ENCODE results near the gene ESRRG. TPM values are rescaled to one million over a fixed set of nuclear protein-coding genes. Genes with fewer than 3 reads are reported as not detected.

Gene ESRRG
- total and polyA plus RNA-seq, 3 donors from 2014 or later = 0.93 to 2.2 (median 1.6) TPM

DNA sequence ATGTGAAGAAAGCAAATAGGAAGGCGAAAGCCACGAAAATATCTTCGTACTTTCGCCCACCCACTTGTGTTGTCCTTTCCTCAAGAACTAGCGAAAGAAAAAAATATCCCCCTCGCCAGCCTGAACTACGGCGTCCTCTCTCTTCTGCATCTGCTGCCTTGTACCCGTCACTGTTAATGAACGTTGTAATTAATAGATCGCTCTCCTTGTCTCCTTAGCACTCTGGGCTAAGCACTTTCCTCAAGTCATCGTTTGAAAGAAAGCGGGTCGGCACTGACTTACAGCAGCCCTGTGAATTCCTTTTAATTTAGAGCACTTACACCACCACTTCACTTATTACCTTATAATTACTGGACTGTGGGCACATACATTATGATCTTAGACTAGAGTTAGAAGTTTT, 44.1 kb downstream of the ESRRG start:
- no peaks in the 10 kb centered on the region for H3K9me3 ChIP-seq
- WGBS, 2 donors = 56 to 62% methylated on average over 14 of the region's 14 CpGs
- no peaks in the 10 kb centered on the region for H3K4me1 ChIP-seq
- no peak overlapping the region for H3K27ac ChIP-seq
- TF ChIP-seq, protein P1, sequence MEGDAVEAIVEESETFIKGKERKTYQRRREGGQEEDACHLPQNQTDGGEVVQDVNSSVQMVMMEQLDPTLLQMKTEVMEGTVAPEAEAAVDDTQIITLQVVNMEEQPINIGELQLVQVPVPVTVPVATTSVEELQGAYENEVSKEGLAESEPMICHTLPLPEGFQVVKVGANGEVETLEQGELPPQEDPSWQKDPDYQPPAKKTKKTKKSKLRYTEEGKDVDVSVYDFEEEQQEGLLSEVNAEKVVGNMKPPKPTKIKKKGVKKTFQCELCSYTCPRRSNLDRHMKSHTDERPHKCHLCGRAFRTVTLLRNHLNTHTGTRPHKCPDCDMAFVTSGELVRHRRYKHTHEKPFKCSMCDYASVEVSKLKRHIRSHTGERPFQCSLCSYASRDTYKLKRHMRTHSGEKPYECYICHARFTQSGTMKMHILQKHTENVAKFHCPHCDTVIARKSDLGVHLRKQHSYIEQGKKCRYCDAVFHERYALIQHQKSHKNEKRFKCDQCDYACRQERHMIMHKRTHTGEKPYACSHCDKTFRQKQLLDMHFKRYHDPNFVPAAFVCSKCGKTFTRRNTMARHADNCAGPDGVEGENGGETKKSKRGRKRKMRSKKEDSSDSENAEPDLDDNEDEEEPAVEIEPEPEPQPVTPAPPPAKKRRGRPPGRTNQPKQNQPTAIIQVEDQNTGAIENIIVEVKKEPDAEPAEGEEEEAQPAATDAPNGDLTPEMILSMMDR (IDR thresholded peaks at IDR 0.05) = no peak
- TF ChIP-seq POLR2A (IDR thresholded peaks at IDR 0.05) = no peak
- no peaks in the 10 kb centered on the region for H3K27me3 ChIP-seq
- no peak overlapping the region for H3K4me3 ChIP-seq
- DNase-seq = no peak
- intact Hi-C loops (cut with DNase I; ENCODE audit: low total_unique reads) = no loop called here
- H3K36me3 ChIP-seq (ENCODE audit: low read depth, missing control alignments) = no peaks in the 10 kb centered on the region

DNA sequence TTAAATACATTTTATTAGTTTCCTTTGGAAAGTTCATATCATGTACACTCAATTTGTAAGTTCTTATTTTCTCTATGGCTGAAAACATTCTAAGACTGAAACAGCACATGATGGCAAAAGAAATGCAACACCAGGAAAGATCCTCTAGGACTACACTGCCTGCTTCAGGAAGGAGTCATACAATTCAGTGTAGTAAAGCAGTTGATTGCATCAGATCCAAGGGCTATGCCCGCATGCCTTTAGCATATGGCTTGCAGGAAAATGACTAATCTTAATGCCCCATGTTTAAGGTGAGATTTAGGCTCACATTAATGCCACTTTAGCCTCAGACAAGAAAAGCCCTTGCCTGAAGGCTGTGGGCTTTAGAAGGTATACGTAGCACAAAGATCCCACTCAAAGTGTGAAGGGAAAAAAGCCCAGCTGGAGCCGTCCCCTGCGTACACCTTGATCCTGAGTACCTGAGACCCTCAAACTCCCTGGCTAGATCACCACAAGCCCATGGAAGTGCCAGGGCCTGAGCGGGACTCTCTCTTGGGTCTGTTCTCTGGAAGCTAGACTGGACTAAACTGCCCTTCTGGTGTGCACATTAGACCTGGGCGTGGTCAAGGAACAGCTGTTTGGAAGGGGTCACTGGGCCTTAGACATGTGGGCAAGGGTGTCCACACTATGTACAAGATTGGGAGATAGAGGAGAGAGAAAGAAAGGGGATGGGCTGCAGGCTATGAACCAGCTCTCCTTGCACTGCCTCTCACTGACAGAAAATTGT, 52.9 kb downstream of the ESRRG start:
- Histone ChIP-seq H3K27me3 (no peaks in the 10 kb centered on the region), H3K27ac (no peak overlapping the region), H3K4me1 (no peaks in the 10 kb centered on the region), H3K4me3 (no peak overlapping the region), H3K36me3 (ENCODE audit: low read depth, missing control alignments) (no peaks in the 10 kb centered on the region), H3K9me3 (no peaks in the 10 kb centered on the region)
- no peak for TF ChIP-seq POLR2A (IDR thresholded peaks at IDR 0.05)
- TF ChIP-seq, protein P1 (IDR thresholded peaks at IDR 0.05) = no peak
- intact Hi-C loops (cut with DNase I; ENCODE audit: low total_unique reads) = no loop called here
- DNase-seq = no peak
- 84 to 91% methylated on average over 6 of the region's 6 CpGs for WGBS, 2 donors

DNA sequence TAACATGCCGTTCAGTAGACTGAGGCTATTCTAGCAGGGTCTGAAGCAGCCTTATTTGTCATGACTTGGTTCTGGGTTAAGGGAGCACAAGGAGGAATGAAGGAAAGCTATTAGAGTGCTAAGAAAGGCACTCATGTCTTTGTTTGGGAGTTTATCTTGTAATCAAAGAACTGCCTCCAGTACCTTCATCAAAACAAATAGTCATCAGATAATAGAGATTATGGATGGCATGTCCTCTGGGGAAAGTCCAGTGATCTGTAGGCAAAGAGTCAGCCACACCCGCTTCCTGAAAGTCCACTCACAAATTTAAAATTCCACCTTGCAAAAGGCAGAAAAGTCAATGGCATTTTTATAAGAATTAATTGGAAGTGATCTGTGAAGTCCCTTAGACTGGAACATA, 56.8 kb downstream of the ESRRG start:
- intact Hi-C loops (cut with DNase I; ENCODE audit: low total_unique reads) = no loop called here
- H3K36me3 ChIP-seq (ENCODE audit: low read depth, missing control alignments) = no peaks in the 10 kb centered on the region
- H3K4me3 ChIP-seq = no peak overlapping the region
- no peaks in the 10 kb centered on the region for H3K4me1 ChIP-seq
- no peaks in the 10 kb centered on the region for H3K9me3 ChIP-seq
- no peak overlapping the region for H3K27ac ChIP-seq
- no peak for TF ChIP-seq POLR2A (IDR thresholded peaks at IDR 0.05)
- TF ChIP-seq, protein P1 (IDR thresholded peaks at IDR 0.05) = no peak
- WGBS, 2 donors = 87 to 93% methylated on average over 2 of the region's 2 CpGs
- no peaks in the 10 kb centered on the region for H3K27me3 ChIP-seq
- DNase-seq = no peak

DNA sequence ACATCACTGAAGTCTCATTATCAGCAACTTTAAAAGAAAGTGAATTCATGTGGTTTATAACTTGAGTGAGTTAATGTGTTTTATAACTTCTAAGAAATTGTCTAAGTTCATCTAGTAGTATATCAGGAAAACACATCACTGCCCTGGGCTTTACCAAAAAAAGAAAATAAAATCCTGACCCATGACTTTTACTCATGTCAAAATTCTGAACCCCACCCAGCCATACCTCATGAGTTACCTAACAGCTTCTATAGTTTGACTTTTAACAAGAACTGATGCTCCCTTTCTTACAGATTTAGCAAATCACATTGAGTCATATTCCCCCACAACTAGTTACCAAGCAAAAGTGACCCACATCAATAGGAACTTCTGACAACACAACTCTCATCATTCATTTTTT, 57.4 kb downstream of the ESRRG start:
- intact Hi-C loops (cut with DNase I; ENCODE audit: low total_unique reads) = no loop called here
- H3K36me3 ChIP-seq (ENCODE audit: low read depth, missing control alignments) = no peaks in the 10 kb centered on the region
- H3K27ac ChIP-seq = no peak overlapping the region
- no peak overlapping the region for H3K4me3 ChIP-seq
- no peaks in the 10 kb centered on the region for H3K4me1 ChIP-seq
- TF ChIP-seq, protein P1 (IDR thresholded peaks at IDR 0.05) = no peak
- TF ChIP-seq POLR2A (IDR thresholded peaks at IDR 0.05) = no peak
- DNase-seq = no peak
- H3K9me3 ChIP-seq = no peaks in the 10 kb centered on the region
- no peaks in the 10 kb centered on the region for H3K27me3 ChIP-seq

DNA sequence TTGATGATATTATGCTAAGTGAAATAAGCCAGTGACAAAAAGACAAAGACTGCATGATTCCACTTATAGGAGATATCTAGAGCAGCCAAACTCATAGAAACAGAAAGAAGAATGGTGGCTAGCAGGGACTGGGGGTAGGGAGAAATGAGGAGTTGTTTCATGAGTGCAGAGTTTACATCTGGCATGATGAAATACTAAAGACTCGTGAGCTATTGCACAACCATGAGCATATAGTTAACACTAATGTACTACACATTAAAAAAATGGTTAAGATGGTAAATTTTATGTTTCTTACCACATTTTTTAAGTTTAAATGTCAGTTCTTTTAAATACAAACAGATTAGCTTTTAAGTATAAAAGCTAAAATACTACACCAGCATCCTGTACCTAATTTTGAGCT, 57.8 kb downstream of the ESRRG start:
- no peaks in the 10 kb centered on the region for H3K27me3 ChIP-seq
- DNase-seq = no peak
- H3K27ac ChIP-seq = no peak overlapping the region
- 78 to 89% methylated on average over 1 of the region's 1 CpG for WGBS, 2 donors
- intact Hi-C loops (cut with DNase I; ENCODE audit: low total_unique reads) = no loop called here
- no peaks in the 10 kb centered on the region for H3K9me3 ChIP-seq
- H3K4me3 ChIP-seq = no peak overlapping the region
- H3K36me3 ChIP-seq (ENCODE audit: low read depth, missing control alignments) = no peaks in the 10 kb centered on the region
- TF ChIP-seq, protein P1 (IDR thresholded peaks at IDR 0.05) = no peak
- no peak for TF ChIP-seq POLR2A (IDR thresholded peaks at IDR 0.05)
- H3K4me1 ChIP-seq = no peaks in the 10 kb centered on the region
